Measurements from ENCODE around the gene KRT33A. TPM values are rescaled to one million over a fixed set of nuclear protein-coding genes. Genes with fewer than 3 reads are reported as not detected.
"Not testable (repeated sequence)": the region's sequence is repeated elsewhere in the genome, so short reads cannot be mapped to it uniquely, and the experiment has no call there.

KRT33A gene
- total RNA-seq, 1 experiment from 2014 or later, result not detected

DNA sequence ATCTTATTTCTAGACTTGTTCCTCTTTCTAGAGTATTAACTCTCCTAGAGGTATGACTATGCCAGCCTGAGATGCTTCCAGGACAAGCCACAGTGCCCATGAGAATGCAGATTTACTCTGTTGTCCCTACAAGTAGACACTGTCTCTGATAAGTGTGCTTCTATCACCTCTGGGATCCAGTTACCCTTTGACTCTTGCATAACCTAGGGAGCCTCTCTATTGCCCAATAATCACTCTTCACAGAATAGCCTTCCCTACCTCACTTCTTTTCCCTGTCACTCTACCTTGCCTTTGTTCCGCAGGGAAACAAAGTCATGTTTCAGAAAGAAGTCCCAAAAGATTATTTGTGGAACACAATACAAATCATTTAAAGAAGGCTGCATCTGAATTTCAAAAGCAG is 33.1 kb upstream of the KRT33A start:
- H3K27ac ChIP-seq, result no peak overlapping the region
- no peak overlapping the region for H3K4me3 ChIP-seq
- DNase-seq (ENCODE audit: low read depth in 1 of 2, low spot score in 2 of 2), result no peak
- H3K27me3 ChIP-seq (replicated peaks), result no peaks in the 10 kb centered on the region
- H3K9me3 ChIP-seq (replicated peaks), result 0 out of 2 replicates have a peak, but pooled peaks cover 2% of the 10 kb centered on the region
- H3K4me1 ChIP-seq (replicated peaks), result peaks cover 32% of the 10 kb centered on the region
- no peaks in the 10 kb centered on the region for H3K36me3 ChIP-seq

DNA sequence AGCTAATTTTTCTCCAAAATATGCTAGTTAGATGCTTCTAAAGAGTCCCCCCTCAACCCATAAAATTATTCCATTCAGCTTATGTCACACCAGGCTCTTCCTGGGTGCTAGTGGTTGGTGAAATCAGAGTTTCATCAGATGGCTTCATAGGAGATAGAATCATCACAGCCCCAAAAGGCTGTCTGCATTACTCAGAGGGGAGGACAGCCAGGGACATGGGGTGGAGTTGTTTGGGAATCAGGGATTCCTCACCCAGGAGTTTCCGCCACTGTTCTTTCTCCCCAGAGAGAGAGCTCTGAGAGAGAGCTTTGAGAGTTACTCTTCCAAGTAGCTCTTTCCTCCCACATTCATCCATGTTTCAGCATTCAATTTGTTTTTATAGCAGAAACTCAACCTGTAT is 31.8 kb upstream of the KRT33A start:
- no peaks in the 10 kb centered on the region for H3K36me3 ChIP-seq
- no peak overlapping the region for H3K27ac ChIP-seq
- H3K27me3 ChIP-seq (replicated peaks), result no peaks in the 10 kb centered on the region
- H3K9me3 ChIP-seq (replicated peaks), result 0 out of 2 replicates have a peak, but pooled peaks cover 2% of the 10 kb centered on the region
- H3K4me3 ChIP-seq, result no peak overlapping the region
- DNase-seq (ENCODE audit: low read depth in 1 of 2, low spot score in 2 of 2), result no peak
- peaks cover 41% of the 10 kb centered on the region for H3K4me1 ChIP-seq (replicated peaks)

GRCh38 chr17:41381943-41382342 is 31.3 kb upstream of the KRT33A start, which contains the start of gene KRT34:
TSS of gene KRT34 (minus strand) at chr17:41382306. CDS start at chr17:41382246, 60 bp downstream.
- H3K36me3 ChIP-seq; H3K4me3 ChIP-seq; DNase-seq (ENCODE audit: low read depth in 1 of 2, low spot score in 2 of 2); H3K9me3 ChIP-seq (replicated peaks); H3K27me3 ChIP-seq (replicated peaks): not testable (repeated sequence)
- peaks cover 42% of the 10 kb centered on the region for H3K4me1 ChIP-seq (replicated peaks)
- H3K27ac ChIP-seq, result peak within 1 kb of the TSS; percentile 94

GRCh38 chr17:41380091-41380490 is 29.5 kb upstream of the KRT33A start:
- not testable (repeated sequence) for H3K36me3 ChIP-seq; H3K4me3 ChIP-seq; H3K9me3 ChIP-seq (replicated peaks); H3K27me3 ChIP-seq (replicated peaks)
- H3K4me1 ChIP-seq (replicated peaks), result peaks cover 42% of the 10 kb centered on the region
- H3K27ac ChIP-seq, result peak overlapping the region; percentile 94
- DNase-seq (ENCODE audit: low read depth in 1 of 2, low spot score in 2 of 2), result peak; percentile 79 to 91

DNA sequence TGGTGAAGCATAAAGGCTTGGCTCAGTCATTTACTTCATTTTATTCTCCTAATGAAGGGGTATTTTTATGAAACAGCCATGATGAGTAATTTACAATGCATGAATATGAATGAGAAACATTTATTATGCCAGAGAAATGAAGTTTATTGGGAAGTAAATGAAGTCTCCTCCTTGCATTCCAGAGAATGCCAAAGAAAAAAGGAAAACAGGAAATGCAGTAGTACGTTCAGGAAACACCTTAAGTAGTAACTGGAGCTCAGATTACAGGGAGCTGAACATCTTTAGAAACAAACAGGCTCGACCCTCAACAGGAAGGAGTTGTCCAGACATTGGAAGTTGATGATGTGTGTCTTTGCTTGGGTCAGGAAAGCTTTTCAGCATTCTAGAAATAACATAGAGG is 26.9 kb upstream of the KRT33A start:
- peak in 1 of 2 experiments; percentile 4 for DNase-seq (ENCODE audit: low read depth in 1 of 2, low spot score in 2 of 2)
- Histone ChIP-seq H3K4me3 (no peak overlapping the region), H3K36me3 (no peaks in the 10 kb centered on the region), H3K27me3 (replicated peaks) (no peaks in the 10 kb centered on the region), H3K27ac (peak overlapping the region; percentile 31), H3K4me1 (replicated peaks) (peaks cover 41% of the 10 kb centered on the region), H3K9me3 (replicated peaks) (no peaks in the 10 kb centered on the region)

GRCh38 chr17:41369713-41370112 is 19.1 kb upstream of the KRT33A start, which contains the start of gene KRT33B:
TSS of gene KRT33B (minus strand) at chr17:41369813. CDS start at chr17:41369750, 63 bp downstream.
- no peaks in the 10 kb centered on the region for H3K36me3 ChIP-seq
- H3K27ac ChIP-seq, result no peak within 1 kb of the TSS
- DNase-seq (ENCODE audit: low read depth in 1 of 2, low spot score in 2 of 2), result no peak
- H3K4me3 ChIP-seq, result no peak within 1 kb of the TSS
- no peaks in the 10 kb centered on the region for H3K9me3 ChIP-seq (replicated peaks)
- H3K27me3 ChIP-seq (replicated peaks), result no peaks in the 10 kb centered on the region
- H3K4me1 ChIP-seq (replicated peaks), result peaks cover 17% of the 10 kb centered on the region

DNA sequence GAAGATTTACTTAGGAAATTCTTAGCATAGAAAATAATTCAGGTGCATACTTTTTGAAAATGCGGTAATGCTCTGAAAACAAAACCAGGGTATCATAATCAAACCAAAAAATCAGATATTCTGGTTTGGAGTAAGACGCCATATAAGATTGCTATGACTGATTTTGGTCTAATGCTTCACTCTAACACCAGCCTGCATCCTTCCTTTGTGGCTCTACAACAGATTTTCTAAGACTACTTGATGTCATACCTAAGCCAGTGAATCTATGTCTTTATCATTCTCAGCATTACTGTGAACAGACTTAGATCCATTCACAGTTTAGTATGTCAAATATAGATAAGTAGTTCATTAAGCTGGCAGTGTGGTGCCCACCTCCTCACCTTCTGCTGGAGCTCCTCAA is 18.4 kb upstream of the KRT33A start:
- Histone ChIP-seq H3K9me3 (replicated peaks) (no peaks in the 10 kb centered on the region), H3K36me3 (no peaks in the 10 kb centered on the region), H3K4me3 (no peak overlapping the region), H3K27ac (no peak overlapping the region), H3K4me1 (replicated peaks) (peaks cover 17% of the 10 kb centered on the region), H3K27me3 (replicated peaks) (no peaks in the 10 kb centered on the region)
- DNase-seq (ENCODE audit: low read depth in 1 of 2, low spot score in 2 of 2), result no peak

GRCh38 chr17:41367426-41368075 is 16.9 kb upstream of the KRT33A start:
- Histone ChIP-seq H3K4me3 (no peak overlapping the region), H3K27ac (peak overlapping the region; percentile 47), H3K36me3 (no peaks in the 10 kb centered on the region), H3K4me1 (replicated peaks) (peaks cover 17% of the 10 kb centered on the region), H3K9me3 (replicated peaks) (no peaks in the 10 kb centered on the region), H3K27me3 (replicated peaks) (no peaks in the 10 kb centered on the region)
- DNase-seq (ENCODE audit: low read depth in 1 of 2, low spot score in 2 of 2), result peak in 1 of 2 experiments; percentile 45

GRCh38 chr17:41366070-41366469 is 15.4 kb upstream of the KRT33A start:
- no peak for DNase-seq (ENCODE audit: low read depth in 1 of 2, low spot score in 2 of 2)
- Histone ChIP-seq H3K4me3 (no peak overlapping the region), H3K9me3 (replicated peaks) (no peaks in the 10 kb centered on the region), H3K27ac (no peak overlapping the region), H3K36me3 (no peaks in the 10 kb centered on the region), H3K4me1 (replicated peaks) (peaks cover 22% of the 10 kb centered on the region), H3K27me3 (replicated peaks) (no peaks in the 10 kb centered on the region)

DNA sequence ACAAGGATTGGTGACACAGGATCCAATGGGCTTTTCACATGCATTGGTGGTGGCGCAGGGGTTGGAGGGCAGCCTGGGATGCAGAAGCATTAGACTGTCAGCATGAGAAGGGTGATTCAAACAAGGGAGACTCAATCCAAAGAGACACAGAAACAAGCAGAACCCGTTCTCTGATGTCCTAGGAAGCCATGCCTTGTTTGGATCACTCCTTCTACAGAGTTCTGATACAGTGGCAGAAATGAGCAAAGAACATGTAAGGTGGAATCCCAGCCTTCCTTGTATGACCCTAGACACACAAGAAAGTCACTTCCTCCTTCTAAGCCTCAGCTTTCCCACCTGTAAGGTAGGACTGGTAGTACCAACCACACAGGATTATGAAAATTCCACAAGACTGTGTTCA is 13.3 kb upstream of the KRT33A start:
- Histone ChIP-seq H3K27me3 (replicated peaks) (no peaks in the 10 kb centered on the region), H3K36me3 (no peaks in the 10 kb centered on the region), H3K4me3 (no peak overlapping the region), H3K4me1 (replicated peaks) (peaks cover 39% of the 10 kb centered on the region), H3K27ac (no peak overlapping the region), H3K9me3 (replicated peaks) (no peaks in the 10 kb centered on the region)
- DNase-seq (ENCODE audit: low read depth in 1 of 2, low spot score in 2 of 2), result no peak

- H3K27me3 ChIP-seq (replicated peaks), result no peaks in the 10 kb centered on the region
- no peaks in the 10 kb centered on the region for H3K36me3 ChIP-seq
- peak overlapping the region; percentile 69 for H3K27ac ChIP-seq
- H3K4me3 ChIP-seq, result no peak overlapping the region
- peaks cover 22% of the 10 kb centered on the region for H3K4me1 ChIP-seq (replicated peaks)
- H3K9me3 ChIP-seq (replicated peaks), result no peaks in the 10 kb centered on the region
- DNase-seq (ENCODE audit: low read depth in 1 of 2, low spot score in 2 of 2), result peak; percentile 75 to 84
Measured at GRCh38 chr17:41360296-41360995, 9.8 kb upstream of the KRT33A start.

DNA sequence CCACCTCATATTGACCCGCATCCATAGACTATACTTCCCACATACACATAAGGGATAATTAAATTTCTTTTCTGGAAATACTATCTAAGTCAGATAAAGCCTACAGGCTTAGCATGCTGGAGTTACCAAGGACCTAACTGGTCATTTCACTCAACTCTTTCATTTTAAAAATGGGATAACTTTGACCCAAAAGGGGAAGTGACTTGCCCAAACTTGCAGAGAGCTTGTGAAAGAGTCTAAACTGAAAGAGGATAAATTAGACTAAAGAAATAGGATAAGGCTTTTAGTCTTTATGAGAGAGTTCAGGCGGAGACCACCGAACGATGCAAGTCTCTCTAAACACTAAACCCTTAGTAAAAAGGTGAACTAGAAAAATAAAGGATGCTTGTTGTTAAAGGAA is 3.9 kb upstream of the KRT33A start:
- DNase-seq (ENCODE audit: low read depth in 1 of 2, low spot score in 2 of 2), result no peak
- H3K36me3 ChIP-seq, result no peaks in the 10 kb centered on the region
- peaks cover 4% of the 10 kb centered on the region for H3K4me1 ChIP-seq (replicated peaks)
- H3K27me3 ChIP-seq (replicated peaks), result no peaks in the 10 kb centered on the region
- H3K4me3 ChIP-seq, result no peak overlapping the region
- no peak overlapping the region for H3K27ac ChIP-seq
- H3K9me3 ChIP-seq (replicated peaks), result no peaks in the 10 kb centered on the region

GRCh38 chr17:41352597-41353366 is 2.2 kb upstream of the KRT33A start:
- Histone ChIP-seq H3K36me3 (no peaks in the 10 kb centered on the region), H3K4me3 (no peak overlapping the region), H3K27ac (no peak overlapping the region), H3K27me3 (replicated peaks) (no peaks in the 10 kb centered on the region), H3K4me1 (replicated peaks) (no peaks in the 10 kb centered on the region; the same call in none of the 2 replicates), H3K9me3 (replicated peaks) (no peaks in the 10 kb centered on the region)
- no peak for DNase-seq (ENCODE audit: low read depth in 1 of 2, low spot score in 2 of 2)

GRCh38 chr17:41351177-41351576 is 549 bp upstream of the KRT33A start:
- H3K36me3 ChIP-seq, result no peaks in the 10 kb centered on the region
- H3K4me1 ChIP-seq (replicated peaks), result no peaks in the 10 kb centered on the region; the same call in none of the 2 replicates

More at GRCh38 chr17:41351177-41351576, 549 bp upstream of the KRT33A start:
- H3K4me3 ChIP-seq, result no peak overlapping the region
- no peaks in the 10 kb centered on the region for H3K27me3 ChIP-seq (replicated peaks)
- no peak for DNase-seq (ENCODE audit: low read depth in 1 of 2, low spot score in 2 of 2)
- no peaks in the 10 kb centered on the region for H3K9me3 ChIP-seq (replicated peaks)
- no peak overlapping the region for H3K27ac ChIP-seq

Measured in SJSA1 (cell line).